Bronchial epithelial cell (primary cell): Measurements from ENCODE around the gene SKA2. TPM values are rescaled to one million over a fixed set of nuclear protein-coding genes. Genes with fewer than 3 reads are reported as not detected.

ENCODE experiments used
- DNase-seq: peaks from one replicate; pipeline ENCODE4 v3.0.0-alpha.2; 2010; ENCODE audit warnings: low read depth
- FAIRE-seq: peaks from 2 replicates; lab custom pipeline; 2011; peaks lifted over from hg19 to GRCh38; lab: Jason Lieb, UNC
- H3K27me3 ChIP-seq: 2 replicates; pipeline ENCODE4 v1.5.1; 2011; ENCODE audit warnings: low read length; ENCODE audit not compliant: control insufficient read depth, insufficient read depth
- H3K36me3 ChIP-seq: 2 replicates; pipeline ENCODE4 v1.5.1; 2011; ENCODE audit warnings: low read length; ENCODE audit not compliant: control insufficient read depth, insufficient read depth
- H3K4me3 ChIP-seq: 2 replicates; pipeline ENCODE4 v1.5.1; 2011; ENCODE audit warnings: mild to moderate bottlenecking, low read depth, low read length, control low read depth
- total RNA-seq: library from RNA; depleted of rRNA; stranded (reverse); fragments of >200 nt; gene quantifications from 2 replicates; pipeline ENCODE4 v1.2.1, GENCODE V29; 2014
- TF ChIP-seq, protein P1 (sequence below): IDR thresholded peaks from 2 replicates; pipeline ENCODE4 v1.5.1; 2011; ENCODE audit warnings: mild to moderate bottlenecking, moderate library complexity, low read length, control low read depth, inconsistent platforms; ENCODE audit not compliant: insufficient read depth, severe bottlenecking

The SKA2 gene
- total RNA-seq, 1 donor from 2014 or later, result 34.2 TPM

DNA sequence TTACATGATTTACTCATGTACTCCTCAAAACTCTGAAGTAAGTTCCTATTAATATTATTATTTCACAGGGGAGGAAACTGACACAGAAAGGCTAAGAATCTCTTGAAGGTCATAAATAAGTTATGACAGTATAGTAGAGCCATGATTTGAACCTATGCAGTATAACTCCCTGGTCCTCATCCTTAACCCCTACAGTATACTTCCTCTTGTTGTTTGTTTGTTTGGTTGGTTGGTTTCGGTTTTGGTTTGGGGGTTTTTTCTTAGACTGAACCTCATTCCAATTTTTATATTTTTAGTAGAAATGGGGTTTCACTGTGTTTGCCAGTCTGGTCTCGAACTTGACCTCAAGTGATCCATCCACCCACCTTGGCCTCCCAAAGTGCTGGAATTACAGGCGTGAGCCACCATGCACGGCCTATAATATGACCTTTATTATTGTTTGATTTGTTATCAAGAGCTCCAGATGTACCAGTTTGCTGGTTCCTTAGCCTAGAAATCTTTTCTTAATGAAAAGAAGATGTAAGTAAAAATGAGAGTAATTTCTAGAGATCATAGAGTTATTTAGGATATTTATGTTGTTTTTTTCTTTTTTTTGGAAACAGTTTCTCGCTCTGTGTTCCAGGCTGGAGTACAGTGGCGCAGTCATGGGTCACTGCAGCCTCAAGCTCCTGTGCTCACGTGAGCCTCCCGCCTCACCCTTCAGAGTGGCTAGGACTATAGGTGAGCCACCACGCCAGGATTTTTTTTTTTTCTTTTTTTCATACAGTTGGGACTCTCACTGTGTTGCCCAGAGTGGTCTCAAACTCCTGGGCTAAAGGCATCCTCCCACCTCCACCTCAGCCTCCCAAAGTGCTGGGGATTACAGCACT is 5.4 kb upstream of the SKA2 start:
- no peak for DNase-seq
- TF ChIP-seq, protein P1, sequence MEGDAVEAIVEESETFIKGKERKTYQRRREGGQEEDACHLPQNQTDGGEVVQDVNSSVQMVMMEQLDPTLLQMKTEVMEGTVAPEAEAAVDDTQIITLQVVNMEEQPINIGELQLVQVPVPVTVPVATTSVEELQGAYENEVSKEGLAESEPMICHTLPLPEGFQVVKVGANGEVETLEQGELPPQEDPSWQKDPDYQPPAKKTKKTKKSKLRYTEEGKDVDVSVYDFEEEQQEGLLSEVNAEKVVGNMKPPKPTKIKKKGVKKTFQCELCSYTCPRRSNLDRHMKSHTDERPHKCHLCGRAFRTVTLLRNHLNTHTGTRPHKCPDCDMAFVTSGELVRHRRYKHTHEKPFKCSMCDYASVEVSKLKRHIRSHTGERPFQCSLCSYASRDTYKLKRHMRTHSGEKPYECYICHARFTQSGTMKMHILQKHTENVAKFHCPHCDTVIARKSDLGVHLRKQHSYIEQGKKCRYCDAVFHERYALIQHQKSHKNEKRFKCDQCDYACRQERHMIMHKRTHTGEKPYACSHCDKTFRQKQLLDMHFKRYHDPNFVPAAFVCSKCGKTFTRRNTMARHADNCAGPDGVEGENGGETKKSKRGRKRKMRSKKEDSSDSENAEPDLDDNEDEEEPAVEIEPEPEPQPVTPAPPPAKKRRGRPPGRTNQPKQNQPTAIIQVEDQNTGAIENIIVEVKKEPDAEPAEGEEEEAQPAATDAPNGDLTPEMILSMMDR, result no peak

DNA sequence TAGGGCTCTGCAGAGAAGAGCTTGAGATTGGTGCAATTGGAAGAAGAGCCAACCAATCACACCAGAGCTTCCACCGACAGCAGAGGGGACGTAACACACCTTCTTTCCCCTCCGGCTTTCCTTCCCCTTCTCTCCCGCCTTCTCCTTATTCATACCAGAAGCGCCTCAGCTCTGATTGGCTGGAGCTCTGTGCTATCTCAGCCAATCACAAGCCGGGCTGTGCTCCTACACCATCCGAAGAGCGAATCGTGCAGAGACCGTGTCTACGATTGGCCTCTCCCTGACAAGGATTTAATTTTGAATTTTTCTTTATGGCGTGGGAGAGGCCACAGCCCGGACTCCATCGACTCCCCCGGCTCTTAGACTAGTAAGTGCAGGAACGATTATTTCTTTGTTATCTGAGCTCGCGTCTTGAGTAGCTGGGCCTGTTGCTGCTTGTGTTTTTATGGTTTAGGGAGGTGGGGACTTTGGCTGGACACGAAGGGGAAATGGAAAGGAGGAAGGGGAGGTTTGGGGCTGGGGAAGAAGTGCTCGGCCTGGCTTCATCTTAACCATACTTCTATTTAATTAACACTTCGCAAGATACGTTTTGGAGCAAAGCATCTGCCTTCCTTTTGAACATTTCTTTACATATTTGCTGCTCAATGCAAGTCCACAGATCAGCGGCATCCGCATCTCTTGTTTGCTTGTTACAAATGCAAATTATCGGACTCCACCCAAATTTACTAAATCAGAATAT is 622 bp upstream of the SKA2 start, which contains the start of gene PRR11:
Gene PRR11 (plus strand): TSS at position 308 of the 739 bp plus-strand sequence. CDS start 14,007 bp downstream, outside the sequence.
- Histone ChIP-seq H3K4me3 (peak within 1 kb of the TSS; percentile 80), H3K36me3 (no peaks in the 10 kb centered on the region), H3K27me3 (no peaks in the 10 kb centered on the region)
- peak; percentile 55 for FAIRE-seq
- TF ChIP-seq, protein P1, result no peak
- peak; percentile 99 for DNase-seq

More for the DNA sequence above, 5.4 kb upstream of the SKA2 start:
- H3K36me3 ChIP-seq, result no peaks in the 10 kb centered on the region
- H3K4me3 ChIP-seq, result no peak overlapping the region
- no peak for FAIRE-seq
- no peaks in the 10 kb centered on the region for H3K27me3 ChIP-seq

DNA sequence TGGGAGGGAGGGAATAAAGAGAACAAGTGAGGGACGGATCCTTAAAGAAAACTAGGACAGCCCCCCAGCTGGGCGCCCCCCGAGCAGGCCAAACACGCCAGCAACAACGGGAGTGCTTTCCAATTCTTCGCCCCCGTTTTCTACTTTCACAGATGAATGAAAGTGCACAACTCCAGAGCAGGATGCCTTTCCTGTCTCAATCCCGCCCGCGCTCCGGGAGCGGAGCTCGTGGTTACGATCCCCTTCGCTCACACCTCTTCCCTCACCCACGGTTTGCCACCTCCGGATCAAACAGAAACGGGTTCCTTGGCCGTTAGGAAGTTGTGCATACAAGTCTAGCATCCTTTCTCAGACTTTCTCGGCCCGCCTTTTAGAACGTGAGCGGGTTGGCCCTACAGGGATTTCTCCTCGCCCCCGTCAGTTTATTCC is 680 bp downstream of the SKA2 start:
- DNase-seq (peak; percentile 47), FAIRE-seq (no peak)
- Histone ChIP-seq H3K36me3 (no peaks in the 10 kb centered on the region), H3K27me3 (no peaks in the 10 kb centered on the region), H3K4me3 (peak overlapping the region; percentile 80)
- TF ChIP-seq, protein P1, result no peak

DNA sequence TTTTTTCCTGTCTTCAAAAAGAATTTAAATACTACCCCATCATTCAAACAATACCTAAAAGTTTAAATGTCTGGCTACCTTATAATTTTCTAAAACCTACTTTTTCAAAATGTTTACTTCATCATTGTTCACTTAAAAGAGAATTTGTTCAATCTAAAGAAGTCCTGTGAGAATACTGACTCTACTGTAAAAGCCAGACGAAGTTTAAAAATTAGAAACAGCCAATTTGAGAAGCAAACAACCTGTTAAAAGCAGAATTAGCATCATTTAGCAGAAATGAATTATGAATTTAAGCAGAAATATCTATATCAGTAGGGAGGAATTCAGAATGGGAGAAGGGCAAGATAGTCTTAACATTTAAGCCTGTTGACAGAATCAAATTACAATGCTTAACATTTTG is 2.1 kb downstream of the SKA2 start:
- DNase-seq (no peak), FAIRE-seq (no peak)
- no peak overlapping the region for H3K4me3 ChIP-seq
- H3K36me3 ChIP-seq, result no peaks in the 10 kb centered on the region
- TF ChIP-seq, protein P1, result no peak
- no peaks in the 10 kb centered on the region for H3K27me3 ChIP-seq

DNA sequence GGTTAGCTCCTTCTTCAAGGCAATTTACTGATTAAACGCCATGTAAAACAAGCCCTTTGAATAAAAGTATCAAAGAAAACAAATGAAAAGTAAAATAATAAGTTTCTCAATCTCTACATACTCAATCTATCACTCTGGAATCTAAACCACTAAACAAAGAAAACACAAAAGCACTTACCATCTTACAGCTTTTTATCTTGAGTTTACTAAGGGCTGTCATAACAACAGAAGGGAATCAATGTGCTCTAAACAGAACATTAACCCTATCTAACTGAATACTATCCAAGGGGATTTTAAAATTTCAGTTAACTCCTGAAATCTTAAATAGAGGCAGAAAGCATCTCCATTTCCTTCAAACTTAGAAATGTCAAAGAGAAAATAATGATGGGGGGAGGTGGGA is 3.4 kb downstream of the SKA2 start:
- TF ChIP-seq, protein P1, result no peak
- no peak for DNase-seq
- Histone ChIP-seq H3K4me3 (no peak overlapping the region), H3K27me3 (no peaks in the 10 kb centered on the region), H3K36me3 (no peaks in the 10 kb centered on the region)
- FAIRE-seq, result no peak
